HG02610 (cell line): ENCODE results near the gene ASL.
"Not testable (repeated sequence)": the region's sequence is repeated elsewhere in the genome, so short reads cannot be mapped to it uniquely, and the experiment has no call there.

Source experiments
- ATAC-seq: cut with Tn5 transposase; IDR thresholded peaks from one replicate; pipeline ENCODE4 v1.9.1; 2021; ENCODE audit warnings: mild to moderate bottlenecking, moderate library complexity; ENCODE audit not compliant: unreplicated experiment

Gene ASL

GRCh38 chr7:66116680-66117420 is 41.2 kb downstream of the ASL start:
- not testable (repeated sequence) for ATAC-seq

DNA sequence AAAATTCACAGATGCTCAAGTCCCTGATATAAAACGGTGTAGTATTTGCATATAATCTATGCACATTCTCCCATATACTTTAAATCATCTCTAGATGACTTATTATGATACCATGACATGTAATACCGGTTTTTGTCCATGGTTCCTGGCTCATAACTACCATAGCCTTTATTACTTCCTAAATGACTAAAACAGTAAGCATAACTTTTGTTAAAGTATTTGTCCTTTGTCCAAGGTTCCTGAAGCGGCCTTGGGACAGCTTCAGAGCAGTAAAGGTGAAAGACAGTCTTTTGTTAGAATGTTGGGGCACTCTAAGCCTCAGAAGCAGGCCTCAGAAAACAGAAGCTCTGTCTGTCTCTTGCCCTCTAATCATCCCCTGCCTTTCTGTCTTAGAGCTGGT is 43.0 kb downstream of the ASL start:
- ATAC-seq: no peak

DNA sequence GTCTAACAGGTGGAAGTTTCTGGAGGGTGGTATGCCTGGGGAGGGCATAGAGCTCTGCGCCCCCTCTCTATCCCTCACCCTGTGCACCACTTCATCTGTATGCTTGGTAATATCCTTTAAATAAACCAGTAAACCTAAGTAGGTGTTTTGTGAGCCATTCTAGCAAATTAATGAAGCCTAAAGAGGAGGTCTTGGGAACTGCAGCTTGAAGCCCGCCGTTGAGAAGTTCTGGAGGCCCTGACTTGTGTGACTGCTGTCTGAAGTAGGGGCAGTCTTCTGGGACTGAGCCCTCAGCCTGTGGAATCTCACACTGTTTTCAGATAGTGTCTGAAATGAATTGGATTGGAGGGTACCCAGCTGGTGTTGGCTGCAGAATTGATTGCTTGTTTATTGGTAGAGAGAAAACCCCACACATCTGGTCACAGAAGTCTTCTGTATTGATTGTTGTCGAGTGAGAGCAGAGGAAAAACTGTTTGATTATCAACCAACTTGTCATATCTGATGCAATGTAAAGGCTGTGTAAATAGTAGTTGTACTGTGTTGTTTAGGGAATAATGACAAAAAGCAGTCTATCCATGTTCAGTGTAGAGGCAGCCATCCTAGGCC is 43.7 kb downstream of the ASL start:
- ATAC-seq: no peak

DNA sequence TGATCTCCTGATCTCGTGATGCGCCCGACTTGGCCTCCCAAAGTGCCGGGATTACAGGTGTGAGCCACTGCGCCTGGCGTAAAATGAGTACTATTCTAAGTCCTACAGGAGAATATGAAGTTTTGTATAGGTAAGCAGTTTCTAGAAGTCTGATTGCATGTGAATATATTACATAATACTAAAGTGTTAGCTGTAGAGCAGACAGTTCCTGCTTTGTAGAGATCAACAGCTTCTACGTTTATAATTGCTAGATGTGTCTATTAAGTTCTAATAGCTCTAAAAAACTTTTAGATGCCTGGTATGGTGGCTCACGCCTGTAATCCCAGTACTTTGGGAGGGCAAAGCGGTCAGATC is 47.5 kb downstream of the ASL start:
- no peak for ATAC-seq

DNA sequence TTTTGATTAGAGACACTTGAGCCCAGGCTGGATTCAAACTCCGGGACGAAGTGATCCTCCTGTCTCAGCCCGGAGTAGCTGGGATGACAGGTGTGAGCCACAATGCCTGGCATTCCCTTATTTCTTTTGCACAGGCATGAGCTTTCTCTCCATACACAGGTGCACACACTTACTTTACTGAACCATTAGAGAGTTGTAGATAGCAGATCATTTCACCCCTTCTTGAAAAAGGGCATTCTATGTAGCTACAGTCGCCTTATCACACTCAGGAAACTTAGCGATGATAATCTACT is 48.9 kb downstream of the ASL start:
- not testable (repeated sequence) for ATAC-seq

DNA sequence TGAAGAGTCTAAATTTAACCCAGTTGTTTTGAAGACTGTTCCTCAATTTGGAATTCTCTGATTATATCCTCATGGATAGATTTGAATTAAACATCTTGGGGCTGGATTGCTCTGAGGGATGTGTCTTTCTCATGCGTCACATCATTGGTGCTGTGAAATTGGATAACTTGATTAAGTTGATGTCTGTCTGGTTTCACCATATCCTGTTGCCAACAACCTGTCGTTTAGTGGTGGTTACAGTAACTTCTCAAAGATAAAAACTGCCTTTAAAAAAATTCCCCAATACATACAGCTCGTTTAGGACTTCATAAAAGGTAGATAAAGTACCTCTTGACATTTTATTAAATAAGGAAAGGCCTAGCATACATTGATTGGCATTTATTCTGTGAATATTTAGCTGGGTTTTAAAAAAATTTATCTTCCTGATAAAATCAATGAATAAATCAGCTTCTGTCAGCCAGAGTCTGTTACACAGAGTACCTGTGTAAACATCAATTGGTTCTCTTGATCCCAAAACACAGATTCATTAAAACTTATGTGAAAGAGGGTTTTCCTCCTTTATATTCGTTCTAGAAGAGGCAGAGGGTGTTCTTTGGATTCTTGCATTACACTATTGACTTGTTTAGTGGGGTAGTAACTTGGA is 49.6 kb downstream of the ASL start:
- no peak for ATAC-seq

- ATAC-seq: not testable (repeated sequence)
Measured at GRCh38 chr7:66125781-66126352, 50.2 kb downstream of the ASL start.

- ATAC-seq: not testable (repeated sequence)
Measured at GRCh38 chr7:66127172-66127571, 51.6 kb downstream of the ASL start.

DNA sequence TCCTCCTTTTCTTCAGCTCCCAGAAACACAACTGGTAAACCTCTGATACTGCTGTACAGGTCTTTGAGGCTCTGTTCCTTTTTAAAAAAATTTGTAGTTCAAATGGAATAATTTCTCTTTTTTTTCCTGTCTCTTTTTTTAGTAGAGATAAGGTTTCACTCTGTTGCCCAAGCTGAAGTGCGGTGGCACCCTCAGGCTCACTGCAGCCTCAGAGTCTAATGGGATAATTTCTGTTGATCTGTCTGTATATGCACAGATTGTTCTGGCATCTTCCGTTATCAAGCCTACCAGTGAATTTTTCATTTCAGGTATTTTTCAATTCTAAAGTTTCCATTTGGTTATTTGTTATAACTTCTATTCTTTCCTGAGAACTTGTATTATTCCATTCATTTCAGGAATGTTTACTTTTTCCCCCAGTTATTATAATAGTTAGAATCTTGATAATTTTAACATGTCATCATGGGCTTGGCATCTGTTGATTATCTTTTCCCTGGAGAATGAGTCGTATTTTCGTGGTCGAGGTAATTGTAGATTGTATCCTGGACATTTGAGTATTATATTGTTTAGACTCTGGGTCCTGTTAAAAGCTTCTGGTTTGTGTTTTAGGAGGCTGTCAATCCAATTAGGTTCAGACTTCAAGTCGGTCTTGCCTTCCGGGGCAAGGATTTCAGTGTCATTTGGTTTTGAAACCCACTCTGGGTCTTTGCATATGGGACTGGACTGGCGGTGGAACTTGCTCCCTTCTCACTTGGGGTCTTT is 63.6 kb downstream of the ASL start:
- no peak for ATAC-seq

DNA sequence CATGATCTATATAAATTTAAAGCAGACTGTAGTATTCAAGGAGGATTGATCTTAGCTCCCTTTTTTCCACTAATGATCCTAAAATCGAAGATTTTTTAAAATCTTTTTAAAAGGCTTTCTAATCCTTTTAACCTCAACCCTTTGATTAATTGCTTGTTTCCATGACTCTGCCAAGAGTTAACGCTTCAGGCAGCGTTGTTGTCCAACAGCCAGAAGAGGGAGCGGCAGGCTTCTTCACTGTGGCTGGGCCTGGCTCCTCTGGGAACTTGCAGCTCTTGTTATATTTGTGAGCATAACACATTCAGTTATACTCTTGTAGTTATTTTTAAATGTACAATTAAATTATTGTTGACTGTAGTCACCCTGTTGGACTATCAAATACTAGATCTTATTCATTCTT is 65.3 kb downstream of the ASL start:
- ATAC-seq: no peak

- ATAC-seq: no peak
Measured at GRCh38 chr7:66142334-66142733, 66.7 kb downstream of the ASL start.

DNA sequence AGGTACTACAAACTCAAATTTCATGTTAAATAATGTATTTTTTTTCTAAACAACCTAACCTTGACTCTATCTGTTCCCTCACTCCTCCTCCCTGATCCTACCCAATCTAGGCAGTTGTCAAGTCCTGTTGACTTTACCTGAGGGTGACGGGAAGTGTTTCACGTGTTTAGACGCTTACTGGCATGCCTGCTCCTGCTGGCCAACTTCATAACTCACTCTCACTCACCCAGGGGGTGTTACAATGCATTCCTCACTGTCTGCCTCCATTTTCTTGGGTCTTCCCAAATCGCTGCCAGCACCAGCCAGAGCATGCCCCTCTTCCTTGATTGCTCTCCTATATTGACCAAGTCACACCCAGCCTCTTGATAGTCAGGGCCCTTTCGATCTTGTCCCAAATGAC is 67.4 kb downstream of the ASL start:
- no peak for ATAC-seq
